ENCODE results near the gene FBXO42.

- TF ChIP-seq CTCF (IDR thresholded peaks at IDR 0.05): no peak
- TF ChIP-seq RCOR1 (IDR thresholded peaks at IDR 0.05; ENCODE audit: low read depth, low read length): no peak
- no peak for TF ChIP-seq PHF8 (IDR thresholded peaks at IDR 0.05; ENCODE audit: borderline replicate concordance, low read depth)
Observed at GRCh38 chr1:16387201-16388188, 35.2 kb upstream of the FBXO42 start.
